Keratinocyte (primary cell): ENCODE results near the gene EPS8L2.

Source experiments
- EZH2 ChIP-seq: IDR thresholded peaks from one replicate; pipeline ENCODE4 v1.6.1; 2012; ENCODE audit warnings: inconsistent platforms, mild to moderate bottlenecking, low read length, moderate library complexity
- TF ChIP-seq, protein P1 (sequence below), 3 experiments: IDR thresholded peaks in 1 of 3; conservative IDR thresholded peaks in 1 of 3; optimal IDR thresholded peaks in 1 of 3; 2 replicates in 2 of 3; 3 replicates in 1 of 3; pipeline versions ENCODE3 to v1.5.1; 2011; ENCODE audit warnings: low read length in 3 of 3, mild to moderate bottlenecking in 3 of 3, moderate library complexity in 2 of 3, control low read depth in 1 of 3, inconsistent platforms in 1 of 3; ENCODE audit not compliant: insufficient read depth in 2 of 3; ENCODE audit errors: extremely low read depth in 1 of 3

DNA sequence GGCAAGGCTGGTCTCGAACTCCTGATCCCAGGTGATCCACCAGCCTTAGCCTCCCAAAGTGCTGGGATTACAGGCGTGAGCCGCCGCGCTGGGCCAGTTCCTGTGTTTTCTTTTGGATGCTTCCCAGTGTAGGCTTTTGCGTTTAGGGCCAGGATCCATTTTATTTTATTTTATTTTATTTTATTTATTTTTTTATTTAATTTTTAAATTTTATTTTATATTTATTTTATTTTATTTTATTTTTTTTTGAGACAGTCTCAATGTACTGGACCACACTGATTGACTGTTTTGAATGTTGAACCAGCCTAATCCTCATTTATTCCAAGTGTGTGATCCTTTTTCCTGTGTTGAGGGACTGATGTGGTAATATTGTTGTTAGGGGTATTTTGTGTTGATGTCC is 8.4 kb downstream of the EPS8L2 start:
- TF ChIP-seq, protein P1, sequence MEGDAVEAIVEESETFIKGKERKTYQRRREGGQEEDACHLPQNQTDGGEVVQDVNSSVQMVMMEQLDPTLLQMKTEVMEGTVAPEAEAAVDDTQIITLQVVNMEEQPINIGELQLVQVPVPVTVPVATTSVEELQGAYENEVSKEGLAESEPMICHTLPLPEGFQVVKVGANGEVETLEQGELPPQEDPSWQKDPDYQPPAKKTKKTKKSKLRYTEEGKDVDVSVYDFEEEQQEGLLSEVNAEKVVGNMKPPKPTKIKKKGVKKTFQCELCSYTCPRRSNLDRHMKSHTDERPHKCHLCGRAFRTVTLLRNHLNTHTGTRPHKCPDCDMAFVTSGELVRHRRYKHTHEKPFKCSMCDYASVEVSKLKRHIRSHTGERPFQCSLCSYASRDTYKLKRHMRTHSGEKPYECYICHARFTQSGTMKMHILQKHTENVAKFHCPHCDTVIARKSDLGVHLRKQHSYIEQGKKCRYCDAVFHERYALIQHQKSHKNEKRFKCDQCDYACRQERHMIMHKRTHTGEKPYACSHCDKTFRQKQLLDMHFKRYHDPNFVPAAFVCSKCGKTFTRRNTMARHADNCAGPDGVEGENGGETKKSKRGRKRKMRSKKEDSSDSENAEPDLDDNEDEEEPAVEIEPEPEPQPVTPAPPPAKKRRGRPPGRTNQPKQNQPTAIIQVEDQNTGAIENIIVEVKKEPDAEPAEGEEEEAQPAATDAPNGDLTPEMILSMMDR (optimal IDR thresholded peaks at IDR 0.05 in 1 of 3, IDR thresholded peaks at IDR 0.05 in 1 of 3, conservative IDR thresholded peaks at IDR 0.05 in 1 of 3; ENCODE audit: extremely low read depth in 1 of 3, insufficient read depth in 2 of 3, low read length in 3 of 3): no peak
- TF ChIP-seq EZH2: no peak
